Mesenchymal stem cell (in vitro differentiated cells and primary cell): ENCODE data around the gene ACYP2.

Experiments
- DNase-seq: peaks from one replicate; pipeline ENCODE4 v3.0.0-alpha.2; 2013
- H2AFZ ChIP-seq: one replicate; pipeline ENCODE4 v1.6.1; 2013; ENCODE audit warnings: low read depth, mild to moderate bottlenecking, control low read depth, inconsistent platforms, low read length, moderate library complexity
- H2AK5ac ChIP-seq: 2 replicates; pipeline ENCODE4 v1.6.1; 2013; ENCODE audit warnings: low read length, moderate library complexity, mild to moderate bottlenecking, inconsistent platforms; ENCODE audit not compliant: severe bottlenecking
- H2BK120ac ChIP-seq: one replicate; pipeline ENCODE4 v1.6.1; 2013; ENCODE audit warnings: low read depth, mild to moderate bottlenecking, inconsistent platforms, low read length, moderate library complexity
- H2BK12ac ChIP-seq, 2 experiments: one replicate each; pipeline ENCODE4 v1.6.1; 2013; ENCODE audit warnings: inconsistent platforms in 2 of 2, low read length in 2 of 2, mild to moderate bottlenecking in 2 of 2, moderate library complexity in 2 of 2, control low read depth in 1 of 2
- H2BK15ac ChIP-seq: one replicate; pipeline ENCODE4 v1.6.1; 2013; ENCODE audit warnings: mild to moderate bottlenecking, low read depth, inconsistent platforms; ENCODE audit not compliant: poor library complexity, severe bottlenecking
- H2BK5ac ChIP-seq: 2 replicates; pipeline ENCODE4 v1.6.1; 2013; ENCODE audit warnings: low read depth, mild to moderate bottlenecking, low read length, control low read depth, inconsistent platforms; ENCODE audit not compliant: poor library complexity, severe bottlenecking
- H3K14ac ChIP-seq, 2 experiments: one replicate each; pipeline ENCODE4 v1.6.1; 2013; ENCODE audit warnings: inconsistent platforms in 2 of 2, low read length in 2 of 2, control low read depth in 1 of 2, mild to moderate bottlenecking in 1 of 2, moderate library complexity in 1 of 2
- H3K18ac ChIP-seq, 2 experiments: one replicate each; pipeline ENCODE4 v1.6.1; 2013; ENCODE audit warnings: inconsistent platforms in 2 of 2, low read length in 2 of 2, control low read depth in 1 of 2, low read depth in 1 of 2, mild to moderate bottlenecking in 1 of 2
- H3K23ac ChIP-seq, 2 experiments: one replicate each; pipeline ENCODE4 v1.6.1; 2013; ENCODE audit warnings: inconsistent platforms in 2 of 2, low read length in 2 of 2, mild to moderate bottlenecking in 2 of 2, moderate library complexity in 2 of 2, control low read depth in 1 of 2
- H3K27ac ChIP-seq: 2 replicates; pipeline ENCODE4 v1.5.1; 2013; ENCODE audit warnings: mild to moderate bottlenecking, moderate library complexity, low read length, control low read depth, inconsistent platforms; ENCODE audit not compliant: poor library complexity, severe bottlenecking
- H3K27me3 ChIP-seq, 2 experiments: 2 replicates each; pipeline versions ENCODE4 v1.6.1 to v1.7.0; 2013; ENCODE audit warnings: low read length in 2 of 2, mild to moderate bottlenecking in 2 of 2, moderate library complexity in 2 of 2, control low read depth in 1 of 2, inconsistent platforms in 1 of 2; ENCODE audit not compliant: control insufficient read depth in 1 of 2, insufficient read depth in 1 of 2
- H3K36me3 ChIP-seq, 2 experiments: 2 replicates each; pipeline versions ENCODE4 v1.6.1 to v1.7.0; 2013; ENCODE audit warnings: low read length in 2 of 2, control low read depth in 1 of 2, inconsistent platforms in 1 of 2, low read depth in 1 of 2, mild to moderate bottlenecking in 1 of 2; ENCODE audit not compliant: insufficient read depth in 2 of 2, control insufficient read depth in 1 of 2
- H3K4ac ChIP-seq, 2 experiments: one replicate each; pipeline ENCODE4 v1.6.1; 2013; ENCODE audit warnings: inconsistent platforms in 2 of 2, low read length in 2 of 2, mild to moderate bottlenecking in 2 of 2, moderate library complexity in 2 of 2, control low read depth in 1 of 2, low read depth in 1 of 2
- H3K4me1 ChIP-seq: 2 replicates; pipeline ENCODE4 v1.6.1; 2013; ENCODE audit warnings: low read depth, low read length, control low read depth; ENCODE audit not compliant: control insufficient read depth, insufficient read depth
- H3K4me2 ChIP-seq: 2 replicates; pipeline ENCODE4 v1.6.1; 2013; ENCODE audit warnings: low read length, mild to moderate bottlenecking, inconsistent platforms; ENCODE audit not compliant: poor library complexity, severe bottlenecking
- H3K4me3 ChIP-seq, 2 experiments: 2 replicates each; pipeline versions ENCODE4 v1.5.1 to v1.7.0; 2013; ENCODE audit warnings: low read length in 2 of 2, mild to moderate bottlenecking in 2 of 2, control low read depth in 1 of 2, low read depth in 1 of 2; ENCODE audit not compliant: insufficient read depth in 1 of 2
- H3K79me1 ChIP-seq: replicated peaks from 2 replicates; pipeline ENCODE4 v1.6.1; 2013; ENCODE audit warnings: mild to moderate bottlenecking, control low read depth, low read length, inconsistent platforms; ENCODE audit not compliant: poor library complexity, severe bottlenecking
- H3K9ac ChIP-seq: 2 replicates; pipeline ENCODE4 v1.7.0; 2013; ENCODE audit warnings: mild to moderate bottlenecking, low read length, moderate library complexity
- H3K9me3 ChIP-seq: 2 replicates; pipeline ENCODE4 v1.7.0; 2013; ENCODE audit warnings: mild to moderate bottlenecking, low read length; ENCODE audit not compliant: control insufficient read depth
- H4K8ac ChIP-seq: one replicate; pipeline ENCODE4 v1.6.1; 2013; ENCODE audit warnings: inconsistent platforms, mild to moderate bottlenecking, low read length, moderate library complexity
- H4K91ac ChIP-seq: one replicate; pipeline ENCODE4 v1.6.1; 2013; ENCODE audit warnings: mild to moderate bottlenecking, low read length, inconsistent platforms
- WGBS: methylation state at CpG from one replicate; pipeline ENCODE4 v1.1.7; 2013; ENCODE audit warnings: mixed read lengths; 5-methylcytosine and 5-hydroxymethylcytosine counted together

ACYP2 gene

DNA sequence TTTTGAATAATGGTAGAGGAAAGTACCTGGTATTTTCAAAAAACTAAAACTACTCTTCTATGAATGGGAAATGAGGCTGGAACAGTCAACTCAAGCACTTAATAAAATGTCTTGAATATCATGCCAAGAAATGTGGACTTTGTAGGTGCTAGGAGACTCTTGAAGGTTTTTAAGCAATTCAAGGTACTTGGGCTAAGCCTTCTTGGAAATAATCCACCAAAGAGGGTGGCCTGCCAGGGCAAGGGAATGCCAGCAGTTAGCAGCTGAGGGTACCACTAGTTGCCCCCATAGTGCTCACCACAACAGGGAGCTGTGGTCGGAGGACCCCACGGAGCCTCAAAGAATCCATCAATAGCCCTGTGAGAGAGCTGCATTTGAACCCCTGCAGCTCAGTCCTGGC, 14.6 kb upstream of the ACYP2 start:
- H3K4me1 ChIP-seq = peaks cover 3% of the 10 kb centered on the region
- no peak overlapping the region for H4K8ac ChIP-seq
- no peak overlapping the region for H4K91ac ChIP-seq
- H2BK15ac ChIP-seq = no peak overlapping the region
- H2AFZ ChIP-seq = no peak overlapping the region
- no peaks in the 10 kb centered on the region for H3K27me3 ChIP-seq
- no peaks in the 10 kb centered on the region for H3K9me3 ChIP-seq
- H3K4ac ChIP-seq = no peak overlapping the region
- H3K9ac ChIP-seq = no peak overlapping the region
- H2AK5ac ChIP-seq = no peak overlapping the region
- H2BK120ac ChIP-seq = no peak overlapping the region
- H3K18ac ChIP-seq = peak overlapping the region in 1 of 2 experiments; percentile 30
- H3K4me2 ChIP-seq = no peak overlapping the region
- H3K14ac ChIP-seq = no peak overlapping the region
- H3K36me3 ChIP-seq = no peaks in the 10 kb centered on the region
- no peak for DNase-seq
- H3K27ac ChIP-seq = no peak overlapping the region
- no peak overlapping the region for H2BK5ac ChIP-seq
- WGBS = 70% methylated on average over 2 of the region's 2 CpGs
- no peak overlapping the region for H3K23ac ChIP-seq
- H3K79me1 ChIP-seq = no peaks in the 10 kb centered on the region
- H2BK12ac ChIP-seq = no peak overlapping the region
- H3K4me3 ChIP-seq = no peak overlapping the region

GRCh38 chr2:54103454-54104314, 11.7 kb upstream of the ACYP2 start:
- no peak overlapping the region for H2BK120ac ChIP-seq
- no peak overlapping the region for H3K18ac ChIP-seq
- H4K91ac ChIP-seq = no peak overlapping the region
- no peaks in the 10 kb centered on the region for H3K79me1 ChIP-seq
- no peaks in the 10 kb centered on the region for H3K27me3 ChIP-seq
- H3K14ac ChIP-seq = no peak overlapping the region
- H3K4ac ChIP-seq = no peak overlapping the region
- WGBS = 54% methylated on average over 3 of the region's 3 CpGs
- no peaks in the 10 kb centered on the region for H3K36me3 ChIP-seq
- DNase-seq = peak; percentile 16
- H3K9ac ChIP-seq = peak overlapping the region; percentile 9
- H2BK15ac ChIP-seq = no peak overlapping the region
- no peaks in the 10 kb centered on the region for H3K9me3 ChIP-seq
- H4K8ac ChIP-seq = no peak overlapping the region
- H3K4me2 ChIP-seq = no peak overlapping the region
- peak overlapping the region; percentile 53 for H2AFZ ChIP-seq
- no peak overlapping the region for H3K23ac ChIP-seq
- no peak overlapping the region for H2BK5ac ChIP-seq
- H3K4me1 ChIP-seq = peaks cover 3% of the 10 kb centered on the region
- H2BK12ac ChIP-seq = no peak overlapping the region
- H3K27ac ChIP-seq = no peak overlapping the region
- peak overlapping the region in 1 of 2 experiments; percentile 33 for H3K4me3 ChIP-seq
- no peak overlapping the region for H2AK5ac ChIP-seq

- peaks cover 3% of the 10 kb centered on the region for H3K4me1 ChIP-seq
- H3K23ac ChIP-seq = no peak overlapping the region
- H2BK12ac ChIP-seq = no peak overlapping the region
- WGBS = 67% methylated on average over 10 of the region's 12 CpGs
- no peak overlapping the region for H3K4me3 ChIP-seq
- no peak overlapping the region for H2BK120ac ChIP-seq
- no peak overlapping the region for H4K91ac ChIP-seq
- H3K18ac ChIP-seq = no peak overlapping the region
- H2AFZ ChIP-seq = no peak overlapping the region
- H2BK5ac ChIP-seq = no peak overlapping the region
- no peaks in the 10 kb centered on the region for H3K36me3 ChIP-seq
- H3K9me3 ChIP-seq = no peaks in the 10 kb centered on the region
- no peak overlapping the region for H3K14ac ChIP-seq
- peak; percentile 64 for DNase-seq
- H3K79me1 ChIP-seq = no peaks in the 10 kb centered on the region
- H4K8ac ChIP-seq = no peak overlapping the region
- peak overlapping the region; percentile 22 for H3K9ac ChIP-seq
- H3K27ac ChIP-seq = no peak overlapping the region
- H3K27me3 ChIP-seq = no peaks in the 10 kb centered on the region
- H3K4me2 ChIP-seq = no peak overlapping the region
- no peak overlapping the region for H3K4ac ChIP-seq
- no peak overlapping the region for H2BK15ac ChIP-seq
- H2AK5ac ChIP-seq = no peak overlapping the region
Measured at GRCh38 chr2:54106631-54107454, 8.6 kb upstream of the ACYP2 start.

DNA sequence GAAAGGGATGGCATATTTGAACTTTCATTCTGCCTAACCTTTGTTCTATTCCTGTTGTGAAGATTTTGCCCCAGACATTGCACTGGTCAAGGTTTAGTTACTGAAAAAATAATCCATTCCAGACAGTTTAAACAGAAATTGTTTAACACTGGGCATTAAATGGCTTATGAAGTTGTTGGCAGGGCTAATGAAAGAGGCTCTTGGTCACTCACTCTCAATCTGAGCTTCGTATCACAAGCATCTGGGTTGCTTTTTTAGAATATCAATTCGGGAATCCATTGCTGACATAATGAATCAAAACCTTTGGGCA, 8.0 kb upstream of the ACYP2 start:
- no peak for DNase-seq
- H3K9me3 ChIP-seq = no peaks in the 10 kb centered on the region
- no peak overlapping the region for H4K91ac ChIP-seq
- 92% methylated on average over 2 of the region's 2 CpGs for WGBS
- no peak overlapping the region for H3K4me3 ChIP-seq
- no peak overlapping the region for H2BK15ac ChIP-seq
- no peak overlapping the region for H3K18ac ChIP-seq
- H3K4me2 ChIP-seq = no peak overlapping the region
- H3K9ac ChIP-seq = peak overlapping the region; percentile 22
- H2BK12ac ChIP-seq = no peak overlapping the region
- no peak overlapping the region for H3K27ac ChIP-seq
- no peak overlapping the region for H2AK5ac ChIP-seq
- H3K79me1 ChIP-seq = no peaks in the 10 kb centered on the region
- H3K27me3 ChIP-seq = no peaks in the 10 kb centered on the region
- no peak overlapping the region for H3K23ac ChIP-seq
- no peak overlapping the region for H3K4ac ChIP-seq
- H2BK120ac ChIP-seq = no peak overlapping the region
- H2BK5ac ChIP-seq = no peak overlapping the region
- no peaks in the 10 kb centered on the region for H3K36me3 ChIP-seq
- H3K14ac ChIP-seq = no peak overlapping the region
- no peak overlapping the region for H2AFZ ChIP-seq
- H4K8ac ChIP-seq = no peak overlapping the region
- peaks cover 3% of the 10 kb centered on the region for H3K4me1 ChIP-seq
